Measurements from ENCODE around the gene OR6S1. TPM values are rescaled to one million over a fixed set of nuclear protein-coding genes. Genes with fewer than 3 reads are reported as not detected.

The OR6S1 gene
- total RNA-seq, 2 experiments from 2014 or later = not detected

GRCh38 chr14:20683891-20684661 is 42.6 kb upstream of the OR6S1 start, which contains the start of gene RNASE4:
TSS of gene RNASE4 (plus strand) at chr14:20684560. CDS start at chr14:20699372, 14,812 bp downstream.
- H3K27me3 Mint-ChIP-seq = peaks cover 7% of the 10 kb centered on the region
- CTCF ChIA-PET = interaction anchor here (0.9 to 3.2 kb wide), 6 partner anchors 21 to 356 kb away, joined by 4 to 14 read pairs (median 6); no protein-coding TSS in a partner anchor

GRCh38 chr14:20683125-20683890 is 41.8 kb upstream of the OR6S1 start:
- no peak for TF ChIP-seq CTCF (IDR thresholded peaks at IDR 0.05)
- DNase-seq = peak; percentile 65 to 91 (median 73)
- POLR2A ChIA-PET = interaction anchor here (0.6 to 5.1 kb wide), 20 partner anchors 15 to 355 kb away, joined by 3 to 85 read pairs (median 6); partner anchors contain the start of genes APEX1, CCNB1IP1, NDRG2 and OSGEP
- Mint-ChIP-seq H3K9me3 (no peaks in the 10 kb centered on the region), H3K4me3 (no peak overlapping the region), H3K27me3 (peaks cover 7% of the 10 kb centered on the region), H3K27ac (no peak overlapping the region), H3K36me3 (ENCODE audit: low read depth) (peaks cover 4% of the 10 kb centered on the region), H3K4me1 (ENCODE audit: low read depth) (peaks cover 5% of the 10 kb centered on the region)
- peak; percentile 45 for ATAC-seq (ENCODE audit: poor library complexity)
- CTCF ChIA-PET = interaction anchor here (1.1 to 3.2 kb wide), 6 partner anchors 20 to 340 kb away, joined by 4 to 14 read pairs (median 7); no protein-coding TSS in a partner anchor
- Histone ChIP-seq H3K27ac (ENCODE audit: low read depth in 1 of 2, low read length in 2 of 2) (peak overlapping the region; percentile 94 to 95), H3K27me3 (ENCODE audit: control insufficient read depth in 1 of 2, insufficient read depth in 2 of 2, low read length in 2 of 2) (no peaks in the 10 kb centered on the region), H3K4me1 (ENCODE audit: insufficient read depth, low read length) (peaks cover 53% of the 10 kb centered on the region), H3K4me3 (ENCODE audit: low read length) (peak overlapping the region; percentile 79), H3K36me3 (ENCODE audit: insufficient read depth, low read length) (no peaks in the 10 kb centered on the region), H3K9me3 (ENCODE audit: control insufficient read depth in 1 of 2, insufficient read depth in 1 of 2, low read length in 2 of 2) (no peaks in the 10 kb centered on the region)
- intact Hi-C loops (cut with DNase I, micrococcal nuclease) = loop anchor here (1.0 to 5.0 kb wide), 8 partner anchors 8 to 341 kb away; partner anchors contain the start of genes OSGEP (in 2 of the 2), PARP2 (in 2 of the 2) and APEX1 (in 1 of the 2)

More at GRCh38 chr14:20683891-20684661, 42.6 kb upstream of the OR6S1 start, which contains the start of gene RNASE4:
- H3K27ac ChIP-seq (ENCODE audit: low read depth in 1 of 2, low read length in 2 of 2) = peak within 1 kb of the TSS; percentile 94 to 95
- H3K36me3 ChIP-seq (ENCODE audit: insufficient read depth, low read length) = no peaks in the 10 kb centered on the region
- POLR2A ChIA-PET = interaction anchor here (0.6 to 5.1 kb wide), 17 partner anchors 16 to 356 kb away, joined by 3 to 85 read pairs (median 5); partner anchors contain the start of genes APEX1, NDRG2, OSGEP and PARP2
- H3K27ac Mint-ChIP-seq = no peak within 1 kb of the TSS
- peaks cover 53% of the 10 kb centered on the region for H3K4me1 ChIP-seq (ENCODE audit: insufficient read depth, low read length)
- no peak within 1 kb of the TSS for H3K4me3 Mint-ChIP-seq
- TF ChIP-seq CTCF (IDR thresholded peaks at IDR 0.05) = no peak
- no peaks in the 10 kb centered on the region for H3K9me3 Mint-ChIP-seq
- peak within 1 kb of the TSS; percentile 79 for H3K4me3 ChIP-seq (ENCODE audit: low read length)
- peak; percentile 23 for ATAC-seq (ENCODE audit: poor library complexity)
- peak; percentile 68 to 90 (median 78) for DNase-seq
- H3K9me3 ChIP-seq (ENCODE audit: control insufficient read depth in 1 of 2, insufficient read depth in 1 of 2, low read length in 2 of 2) = no peaks in the 10 kb centered on the region
- H3K27me3 ChIP-seq (ENCODE audit: control insufficient read depth in 1 of 2, insufficient read depth in 2 of 2, low read length in 2 of 2) = no peaks in the 10 kb centered on the region
- peaks cover 5% of the 10 kb centered on the region for H3K4me1 Mint-ChIP-seq (ENCODE audit: low read depth)
- intact Hi-C loops (cut with DNase I, micrococcal nuclease) = loop anchor here (1.0 to 5.0 kb wide), 9 partner anchors 7 to 342 kb away; partner anchors contain the start of genes OSGEP (in 2 of the 2), PARP2 (in 2 of the 2), APEX1 (in 1 of the 2) and PIP4P1 (in 1 of the 2)
- H3K36me3 Mint-ChIP-seq (ENCODE audit: low read depth) = peaks cover 4% of the 10 kb centered on the region
